Liver (tissue), 9 donors: ENCODE measurements around the gene LAMP1. TPM values are rescaled to one million over a fixed set of nuclear protein-coding genes. Genes with fewer than 3 reads are reported as not detected.

Experiments used
- DNase-seq: peaks from one replicate; pipeline ENCODE4 v3.0.0-alpha.2; 2017; ENCODE audit warnings: low spot score
- H3K27ac ChIP-seq, 2 donors: one replicate each; pipeline ENCODE4 v1.7.0; 2013; ENCODE audit warnings: inconsistent platforms in 2 of 2, low read length in 2 of 2, control low read depth in 1 of 2, low read depth in 1 of 2, mild to moderate bottlenecking in 1 of 2
- H3K27me3 ChIP-seq, 4 donors: one replicate each; pipeline versions ENCODE4 v1.6.1 to v1.7.0; 2013; ENCODE audit warnings: low read length in 3 of 4, inconsistent platforms in 1 of 4, mild to moderate bottlenecking in 1 of 4, moderate library complexity in 1 of 4; ENCODE audit not compliant: control insufficient read depth in 4 of 4, insufficient read depth in 4 of 4
- H3K36me3 ChIP-seq, 4 donors: one replicate each; pipeline versions ENCODE4 v1.6.1 to v1.7.0; 2013; ENCODE audit warnings: low read length in 3 of 4, mild to moderate bottlenecking in 3 of 4, low read depth in 1 of 4, moderate library complexity in 1 of 4; ENCODE audit not compliant: control insufficient read depth in 4 of 4, insufficient read depth in 3 of 4
- H3K4me1 ChIP-seq, 4 donors: one replicate each; pipeline versions ENCODE4 v1.6.1 to v1.7.0; 2013; ENCODE audit warnings: low read length in 3 of 4, mild to moderate bottlenecking in 3 of 4, moderate library complexity in 1 of 4; ENCODE audit not compliant: control insufficient read depth in 4 of 4, insufficient read depth in 4 of 4
- H3K4me3 ChIP-seq, 3 donors: one replicate each; pipeline versions ENCODE4 v1.6.1 to v1.7.0; 2013; ENCODE audit warnings: low read length in 3 of 3, control low read depth in 1 of 3, low read depth in 1 of 3, mild to moderate bottlenecking in 1 of 3
- H3K9ac ChIP-seq, 2 donors: one replicate each; pipeline ENCODE4 v1.7.0; 2013; ENCODE audit warnings: low read length in 2 of 2, mild to moderate bottlenecking in 2 of 2, moderate library complexity in 2 of 2, control low read depth in 1 of 2, low read depth in 1 of 2
- H3K9me3 ChIP-seq, 4 donors: one replicate each; pipeline versions ENCODE4 v1.6.1 to v1.7.0; 2013; ENCODE audit warnings: low read length in 3 of 4; ENCODE audit not compliant: control insufficient read depth in 4 of 4
- CTCF ChIP-seq: fragments of 150-350 bp; IDR thresholded peaks from 2 replicates; pipeline ENCODE4 v1.5.1; 2017; ENCODE audit warnings: improper control_type of control experiment, low read depth, low read length; ENCODE audit not compliant: missing input control
- FOXA1 ChIP-seq: IDR thresholded peaks from 2 replicates; pipeline ENCODE4 v1.6.1; 2016; ENCODE audit warnings: antibody characterized with exemption
- GABPA ChIP-seq, 2 donors: IDR thresholded peaks in 1 of 2; conservative IDR thresholded peaks in 1 of 2; 2 replicates each; pipeline ENCODE4 v1.6.1; 2016; ENCODE audit warnings: antibody characterized with exemption in 2 of 2, mild to moderate bottlenecking in 1 of 2, moderate library complexity in 1 of 2
- HNF4A ChIP-seq, 2 donors: conservative IDR thresholded peaks; 2 replicates each; pipeline ENCODE4 v1.6.1; 2016; ENCODE audit warnings: antibody characterized with exemption in 2 of 2, mild to moderate bottlenecking in 2 of 2
- JUND ChIP-seq, 2 donors: IDR thresholded peaks; 2 replicates each; pipeline ENCODE4 v1.6.1; 2016; ENCODE audit warnings: antibody characterized with exemption in 2 of 2
- RAD21 ChIP-seq, 2 donors: IDR thresholded peaks; 2 replicates each; pipeline ENCODE4 v1.6.1; 2016; ENCODE audit warnings: antibody characterized with exemption in 2 of 2, mild to moderate bottlenecking in 2 of 2
- REST ChIP-seq: IDR thresholded peaks from 2 replicates; pipeline ENCODE4 v1.6.1; 2016; ENCODE audit warnings: antibody characterized with exemption, mild to moderate bottlenecking
- RXRA ChIP-seq, 2 donors: IDR thresholded peaks; 2 replicates each; pipeline ENCODE4 v1.6.1; 2017 to 2018; ENCODE audit warnings: antibody characterized with exemption in 2 of 2, mild to moderate bottlenecking in 1 of 2
- SP1 ChIP-seq: IDR thresholded peaks from 2 replicates; pipeline ENCODE4 v1.6.1; 2018; ENCODE audit warnings: antibody characterized with exemption, mild to moderate bottlenecking
- TAF1 ChIP-seq: conservative IDR thresholded peaks from 2 replicates; pipeline ENCODE4 v1.6.1; 2016; ENCODE audit warnings: antibody characterized with exemption, mild to moderate bottlenecking
- ZBTB33 ChIP-seq: IDR thresholded peaks from 2 replicates; pipeline ENCODE4 v1.6.1; 2016; ENCODE audit warnings: antibody characterized with exemption
- WGBS: extraction: QIAGEN DNeasy Blood & Tissue Kit; methylation state at CpG from one replicate; pipeline ENCODE4 v1.1.7; 2013; 5-methylcytosine and 5-hydroxymethylcytosine counted together
- polyA plus RNA-seq, 2 donors: library from polyadenylated mRNA; stranded (reverse) in 1 of 2; unstranded in 1 of 2; fragments of 200-250 nt in 1 of 2; fragments of >200 nt in 1 of 2; fragmentation: Nextera tagmentation in 1 of 2; extraction: Ambion mirVana in 1 of 2; gene quantifications; one replicate each; pipeline versions ENCODE4 v1.2.1 to v1.2.3, GENCODE V29; 2013 to 2015
- total RNA-seq, 2 donors: library from RNA; depleted of rRNA; stranded (reverse); fragments of >200 nt; gene quantifications; one replicate each; pipeline ENCODE4 v1.2.3, GENCODE V29; 2014
- TF ChIP-seq, protein P1 (sequence below): IDR thresholded peaks from 2 replicates; pipeline ENCODE4 v1.6.1; 2016; ENCODE audit warnings: antibody characterized with exemption
- TF ChIP-seq, protein P2 (sequence below): IDR thresholded peaks from 2 replicates; pipeline ENCODE4 v1.6.1; 2016; ENCODE audit warnings: antibody characterized with exemption
- donor health status: healthy.
- donor health status: healthy.
- donor health status: healthy.
- donor health status: healthy.
- donor health status: healthy.

LAMP1 gene
- total and polyA plus RNA-seq, 4 donors: 24.4 to 160 (median 62.9) TPM

GRCh38 chr13:113327766-113328471 is 30.9 kb downstream of the LAMP1 start (continued):
- no peak for TF ChIP-seq ZBTB33
- TF ChIP-seq, protein P1, sequence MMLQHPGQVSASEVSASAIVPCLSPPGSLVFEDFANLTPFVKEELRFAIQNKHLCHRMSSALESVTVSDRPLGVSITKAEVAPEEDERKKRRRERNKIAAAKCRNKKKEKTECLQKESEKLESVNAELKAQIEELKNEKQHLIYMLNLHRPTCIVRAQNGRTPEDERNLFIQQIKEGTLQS: no peak
- TF ChIP-seq, protein P2, sequence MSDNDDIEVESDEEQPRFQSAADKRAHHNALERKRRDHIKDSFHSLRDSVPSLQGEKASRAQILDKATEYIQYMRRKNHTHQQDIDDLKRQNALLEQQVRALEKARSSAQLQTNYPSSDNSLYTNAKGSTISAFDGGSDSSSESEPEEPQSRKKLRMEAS: no peak
- no peak for TF ChIP-seq FOXA1
- TF ChIP-seq JUND (IDR thresholded peaks at IDR 0.05): no peak

DNA sequence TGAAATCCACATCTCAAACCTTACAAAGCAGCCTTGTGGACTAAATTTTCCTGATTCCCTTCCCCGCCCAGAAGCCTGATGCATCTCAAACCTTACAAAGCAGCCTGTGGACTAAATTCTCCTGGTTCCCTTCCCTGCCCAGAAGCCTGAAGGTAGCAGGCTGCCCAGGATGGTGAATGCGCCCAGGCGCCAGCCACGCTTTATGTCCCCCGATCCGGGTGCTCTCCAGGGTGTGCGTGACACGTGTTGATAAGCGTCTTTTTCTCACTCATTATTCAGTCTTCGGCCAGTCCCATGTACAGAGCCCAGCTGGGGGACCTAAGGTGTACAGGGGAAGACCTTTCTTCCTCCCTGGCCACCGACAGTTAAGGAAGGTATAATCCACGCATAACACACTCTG is 31.8 kb downstream of the LAMP1 start:
- no peak overlapping the region for H3K9ac ChIP-seq
- no peaks in the 10 kb centered on the region for H3K27me3 ChIP-seq
- no peak for DNase-seq
- no peak overlapping the region for H3K4me3 ChIP-seq
- TF ChIP-seq GABPA (IDR thresholded peaks at IDR 0.05 in 1 of 2, conservative IDR thresholded peaks at IDR 0.05 in 1 of 2) (no peak), JUND (IDR thresholded peaks at IDR 0.05) (no peak), REST (no peak), FOXA1 (no peak)
- TF ChIP-seq, protein P1: no peak
- no peak overlapping the region for H3K27ac ChIP-seq
- peaks cover 0 to 9% (median 2%) of the 10 kb centered on the region in 4 donors for H3K4me1 ChIP-seq
- WGBS: 94% methylated on average over 12 of the region's 12 CpGs
- H3K36me3 ChIP-seq: peaks cover 4 to 17% (median 8%) of the 10 kb centered on the region in 4 donors
- no peaks in the 10 kb centered on the region for H3K9me3 ChIP-seq

DNA sequence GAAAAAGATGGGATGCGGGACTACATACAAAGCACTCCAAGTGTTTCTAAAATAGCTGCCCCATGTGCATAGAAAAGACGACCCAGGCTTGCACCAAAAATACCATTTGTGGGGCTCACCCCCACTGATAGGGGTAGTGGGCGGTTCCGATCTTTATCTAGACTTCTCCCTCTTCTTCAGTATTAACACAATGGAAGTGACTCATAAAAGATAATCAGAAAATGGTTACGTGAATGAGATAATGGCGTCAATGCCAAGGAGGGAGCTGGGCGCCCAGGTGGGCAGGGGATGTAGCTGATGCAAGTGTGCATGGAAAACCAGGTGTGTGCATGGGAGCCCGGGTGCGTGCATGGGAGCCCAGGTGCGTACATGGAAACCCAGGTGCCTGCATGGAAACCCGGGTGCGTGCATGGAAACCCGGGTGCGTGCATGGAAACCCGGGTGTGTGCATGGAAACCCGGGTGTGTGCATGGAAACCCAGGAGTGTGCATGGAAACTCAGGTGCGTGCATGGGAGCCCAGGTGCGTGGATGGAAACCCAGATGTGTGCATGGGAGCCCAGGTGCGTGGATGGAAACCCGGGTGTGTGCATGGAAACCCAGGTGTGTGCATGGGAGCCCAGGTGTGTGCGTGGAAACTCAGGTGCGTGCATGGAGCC is 32.7 kb downstream of the LAMP1 start:
- no peak overlapping the region for H3K27ac ChIP-seq
- peaks cover 4 to 9% (median 5%) of the 10 kb centered on the region in 4 donors for H3K36me3 ChIP-seq
- H3K4me1 ChIP-seq: peaks cover 0 to 9% (median 2%) of the 10 kb centered on the region in 4 donors
- TF ChIP-seq REST (no peak), TAF1 (no peak), SP1 (no peak), CTCF (no peak), RAD21 (IDR thresholded peaks at IDR 0.05) (no peak), HNF4A (conservative IDR thresholded peaks at IDR 0.05) (no peak), FOXA1 (no peak), RXRA (IDR thresholded peaks at IDR 0.05) (no peak), GABPA (IDR thresholded peaks at IDR 0.05 in 1 of 2, conservative IDR thresholded peaks at IDR 0.05 in 1 of 2) (no peak)
- TF ChIP-seq, protein P2: no peak
- TF ChIP-seq, protein P1: no peak
- no peaks in the 10 kb centered on the region for H3K9me3 ChIP-seq
- DNase-seq: no peak
- no peak overlapping the region for H3K9ac ChIP-seq
- H3K4me3 ChIP-seq: no peak overlapping the region
- WGBS: 95% methylated on average over 22 of the region's 22 CpGs
- H3K27me3 ChIP-seq: no peaks in the 10 kb centered on the region
